SU-DHL-6 (cell line): Measurements from ENCODE around the gene TTC27.

Experiments used
- H2AFZ ChIP-seq: fragments of 200-600 bp; sonication (generic); 2 replicates; pipeline ENCODE4 v1.6.1; 2014; ENCODE audit warnings: low read depth, mild to moderate bottlenecking, moderate library complexity, mixed read lengths, antibody characterized with exemption, low read length; ENCODE audit not compliant: severe bottlenecking
- H3F3A ChIP-seq: fragments of 200-600 bp; shearing (Covaris generic); 2 replicates; pipeline ENCODE4 v1.6.0; 2016; ENCODE audit warnings: antibody characterized with exemption, mild to moderate bottlenecking; ENCODE audit not compliant: insufficient read depth
- H3K27ac ChIP-seq: fragments of 200-600 bp; sonication (generic); 2 replicates; pipeline ENCODE4 v1.5.1; 2016; ENCODE audit warnings: low read depth, mild to moderate bottlenecking, low read length, moderate library complexity, mixed read lengths
- H3K27me3 ChIP-seq: fragments of 200-600 bp; sonication (generic), shearing (Covaris generic); 2 replicates; pipeline ENCODE4 v1.6.0; 2014; ENCODE audit warnings: mild to moderate bottlenecking, low read length
- H3K36me3 ChIP-seq: fragments of 200-600 bp; sonication (generic); 2 replicates; pipeline ENCODE4 v1.6.1; 2014; ENCODE audit warnings: mild to moderate bottlenecking, low read length, mixed read lengths
- H3K4me2 ChIP-seq: fragments of 300-600, 200-600 bp; shearing (Covaris generic), sonication (generic); 2 replicates; pipeline ENCODE4 v1.6.0; 2014; ENCODE audit warnings: low read length, low read depth, mild to moderate bottlenecking; ENCODE audit not compliant: poor library complexity, severe bottlenecking
- H3K4me3 ChIP-seq: fragments of 200-600 bp; sonication (generic); 2 replicates; pipeline ENCODE4 v1.5.1; 2014; ENCODE audit warnings: antibody characterized with exemption, low read length, mild to moderate bottlenecking, mixed read lengths; ENCODE audit not compliant: insufficient read depth, poor library complexity, severe bottlenecking
- H3K79me2 ChIP-seq: fragments of 200-600 bp; sonication (generic); 2 replicates; pipeline ENCODE4 v1.6.1; 2014; ENCODE audit warnings: mild to moderate bottlenecking, low read length, moderate library complexity; ENCODE audit not compliant: insufficient read depth
- H3K9ac ChIP-seq: fragments of 200-600 bp; sonication (generic); 2 replicates; pipeline ENCODE4 v1.7.0; 2014; ENCODE audit warnings: mild to moderate bottlenecking, low read length
- H3K9me2 ChIP-seq: fragments of 200-600 bp; sonication (generic); replicated peaks from 2 replicates; pipeline ENCODE4 v1.6.1; 2014; ENCODE audit warnings: low read length; ENCODE audit not compliant: insufficient read depth
- H3K9me3 ChIP-seq: fragments of 200-600 bp; sonication (generic); 2 replicates; pipeline ENCODE4 v1.6.1; 2014; ENCODE audit warnings: low read length, mixed read lengths; ENCODE audit not compliant: insufficient read depth
- H4K20me1 ChIP-seq: fragments of 200-600 bp; sonication (generic); 2 replicates; pipeline ENCODE4 v1.6.1; 2014; ENCODE audit warnings: low read depth, mild to moderate bottlenecking, antibody characterized with exemption, low read length, moderate library complexity, mixed read lengths
- EZH2phosphoT487 ChIP-seq: fragments of 200-600 bp; sonication (generic), shearing (Covaris generic); conservative IDR thresholded peaks from 2 replicates; pipeline ENCODE4 v1.6.1; 2018; ENCODE audit warnings: mild to moderate bottlenecking, antibody characterized with exemption, low read length, moderate library complexity, mixed read lengths
- TF ChIP-seq, protein P1 (sequence below): fragments of 200-600 bp; sonication (generic); IDR thresholded peaks from one replicate; pipeline ENCODE4 v1.5.1; 2017; ENCODE audit warnings: antibody characterized with exemption, mild to moderate bottlenecking, low read length, moderate library complexity; ENCODE audit not compliant: insufficient read depth, poor library complexity, severe bottlenecking

The TTC27 gene

DNA sequence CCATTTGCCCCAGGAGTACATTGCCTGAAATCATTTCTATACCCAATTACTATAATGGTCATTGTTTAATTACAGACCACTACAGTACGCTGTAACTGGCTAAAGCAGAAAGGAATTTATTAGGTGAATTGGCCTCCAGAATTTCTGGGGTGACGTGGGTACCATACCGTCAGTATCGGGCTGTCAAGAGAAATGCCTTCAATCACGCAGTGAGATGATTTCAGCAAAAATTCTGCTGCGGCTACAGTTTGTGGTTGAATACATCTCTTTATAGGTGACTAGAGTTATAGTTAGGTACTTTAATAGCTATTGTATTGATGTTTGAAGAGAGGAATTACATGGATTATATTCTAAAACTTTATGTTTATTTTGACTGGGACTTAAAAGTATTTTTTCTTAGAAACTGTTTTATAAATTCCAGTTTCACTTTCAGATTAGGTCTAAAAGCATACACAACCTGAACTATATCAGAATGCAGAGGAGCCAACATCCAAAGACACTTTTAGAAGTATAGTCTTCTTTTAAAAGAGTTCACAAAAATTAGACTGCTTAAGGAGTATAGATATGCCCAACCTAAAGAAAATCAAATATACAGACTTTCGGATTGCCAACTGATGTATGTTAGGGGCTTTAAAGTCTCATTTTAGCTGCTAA is 128.4 kb downstream of the TTC27 start:
- Histone ChIP-seq H3F3A (no peaks in the 10 kb centered on the region), H3K4me2 (no peak overlapping the region)

DNA sequence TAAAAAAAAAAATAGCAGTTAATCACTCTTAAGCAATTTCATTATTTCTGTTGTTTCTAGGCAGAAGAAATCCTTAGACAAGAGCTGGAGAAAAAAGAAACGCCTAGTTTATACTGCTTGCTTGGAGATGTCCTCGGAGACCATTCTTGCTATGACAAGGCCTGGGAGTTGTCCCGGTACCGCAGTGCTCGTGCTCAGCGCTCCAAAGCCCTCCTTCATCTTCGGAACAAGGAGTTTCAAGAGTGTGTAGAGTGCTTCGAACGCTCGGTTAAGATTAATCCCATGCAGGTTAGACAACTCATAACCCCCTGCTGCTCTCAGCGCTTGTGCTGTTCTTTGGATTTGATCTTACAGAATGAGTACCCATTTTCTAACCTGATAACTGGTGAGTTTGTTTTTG is 130.4 kb downstream of the TTC27 start:
- no peak overlapping the region for H3K4me2 ChIP-seq
- H3K79me2 ChIP-seq, result no peaks in the 10 kb centered on the region
- no peak overlapping the region for H3K4me3 ChIP-seq
- peaks cover 14% of the 10 kb centered on the region; the same call in 1 of the 2 replicates for H3K36me3 ChIP-seq
- H3K9me2 ChIP-seq, result no peaks in the 10 kb centered on the region
- no peaks in the 10 kb centered on the region for H4K20me1 ChIP-seq
- no peaks in the 10 kb centered on the region for H3K27me3 ChIP-seq
- no peak overlapping the region for H3K27ac ChIP-seq
- no peak overlapping the region for H2AFZ ChIP-seq
- TF ChIP-seq, protein P1, sequence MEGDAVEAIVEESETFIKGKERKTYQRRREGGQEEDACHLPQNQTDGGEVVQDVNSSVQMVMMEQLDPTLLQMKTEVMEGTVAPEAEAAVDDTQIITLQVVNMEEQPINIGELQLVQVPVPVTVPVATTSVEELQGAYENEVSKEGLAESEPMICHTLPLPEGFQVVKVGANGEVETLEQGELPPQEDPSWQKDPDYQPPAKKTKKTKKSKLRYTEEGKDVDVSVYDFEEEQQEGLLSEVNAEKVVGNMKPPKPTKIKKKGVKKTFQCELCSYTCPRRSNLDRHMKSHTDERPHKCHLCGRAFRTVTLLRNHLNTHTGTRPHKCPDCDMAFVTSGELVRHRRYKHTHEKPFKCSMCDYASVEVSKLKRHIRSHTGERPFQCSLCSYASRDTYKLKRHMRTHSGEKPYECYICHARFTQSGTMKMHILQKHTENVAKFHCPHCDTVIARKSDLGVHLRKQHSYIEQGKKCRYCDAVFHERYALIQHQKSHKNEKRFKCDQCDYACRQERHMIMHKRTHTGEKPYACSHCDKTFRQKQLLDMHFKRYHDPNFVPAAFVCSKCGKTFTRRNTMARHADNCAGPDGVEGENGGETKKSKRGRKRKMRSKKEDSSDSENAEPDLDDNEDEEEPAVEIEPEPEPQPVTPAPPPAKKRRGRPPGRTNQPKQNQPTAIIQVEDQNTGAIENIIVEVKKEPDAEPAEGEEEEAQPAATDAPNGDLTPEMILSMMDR, result no peak
- no peak for TF ChIP-seq EZH2phosphoT487
- no peaks in the 10 kb centered on the region for H3K9me3 ChIP-seq
- H3K9ac ChIP-seq, result no peak overlapping the region
- H3F3A ChIP-seq, result no peaks in the 10 kb centered on the region

More for the DNA sequence above, 128.4 kb downstream of the TTC27 start:
- Histone ChIP-seq H3K4me3 (no peak overlapping the region), H2AFZ (no peak overlapping the region), H4K20me1 (no peaks in the 10 kb centered on the region), H3K9me3 (no peaks in the 10 kb centered on the region), H3K27me3 (no peaks in the 10 kb centered on the region), H3K9ac (no peak overlapping the region), H3K36me3 (peaks cover 14% of the 10 kb centered on the region; the same call in 1 of the 2 replicates), H3K9me2 (no peaks in the 10 kb centered on the region), H3K79me2 (no peaks in the 10 kb centered on the region), H3K27ac (no peak overlapping the region)
- TF ChIP-seq, protein P1, result no peak
- no peak for TF ChIP-seq EZH2phosphoT487

DNA sequence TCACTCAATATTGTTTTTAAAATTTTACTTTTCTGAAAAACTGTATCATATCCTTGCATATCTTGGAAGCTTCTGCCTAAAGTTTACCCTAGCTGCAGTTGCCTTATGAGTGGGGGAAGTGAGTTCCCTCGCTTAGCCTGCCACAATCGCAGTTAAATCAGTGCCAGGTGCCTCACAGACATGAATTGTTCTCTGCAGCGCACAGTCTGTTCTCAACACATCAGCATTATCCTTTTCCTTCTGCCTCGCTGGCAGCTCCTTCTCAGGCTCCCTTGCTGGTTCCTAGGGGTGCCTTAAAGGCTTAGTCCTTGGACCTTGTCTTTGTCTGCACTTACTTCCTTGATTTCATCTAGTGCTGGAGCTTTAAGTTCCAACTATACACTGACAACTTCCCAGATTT is 132.8 kb downstream of the TTC27 start:
- Histone ChIP-seq H4K20me1 (no peaks in the 10 kb centered on the region), H3K27me3 (no peaks in the 10 kb centered on the region), H3K9me3 (no peaks in the 10 kb centered on the region), H3F3A (no peaks in the 10 kb centered on the region), H3K4me3 (no peak overlapping the region), H3K36me3 (peaks cover 14% of the 10 kb centered on the region; the same call in 1 of the 2 replicates), H3K4me2 (no peak overlapping the region), H3K79me2 (no peaks in the 10 kb centered on the region), H3K9ac (no peak overlapping the region), H2AFZ (no peak overlapping the region), H3K9me2 (no peaks in the 10 kb centered on the region), H3K27ac (no peak overlapping the region)
- TF ChIP-seq, protein P1, result no peak
- TF ChIP-seq EZH2phosphoT487, result no peak
